Fibroblast of villous mesenchyme (primary cell): ENCODE measurements around the gene PEX11A. TPM values are rescaled to one million over a fixed set of nuclear protein-coding genes. Genes with fewer than 3 reads are reported as not detected.

Experiments used
- DNase-seq: peaks from one replicate; pipeline ENCODE4 v3.0.0-alpha.2; 2010; ENCODE audit warnings: low read depth
- H3K4me3 ChIP-seq: 2 replicates; pipeline ENCODE4 v1.5.1; 2011; ENCODE audit warnings: low read depth, mild to moderate bottlenecking, low read length
- CTCF ChIP-seq: IDR thresholded peaks from 2 replicates; pipeline ENCODE4 v1.5.1; 2012; ENCODE audit warnings: low read depth, mild to moderate bottlenecking, low read length; ENCODE audit not compliant: insufficient read depth
- total RNA-seq: library from RNA; depleted of rRNA; stranded (reverse); fragments of >200 nt; gene quantifications from 2 replicates; pipeline ENCODE4 v1.2.3, GENCODE V29; 2012

The PEX11A gene
- total RNA-seq, 1 donor, result 8.2 TPM

DNA sequence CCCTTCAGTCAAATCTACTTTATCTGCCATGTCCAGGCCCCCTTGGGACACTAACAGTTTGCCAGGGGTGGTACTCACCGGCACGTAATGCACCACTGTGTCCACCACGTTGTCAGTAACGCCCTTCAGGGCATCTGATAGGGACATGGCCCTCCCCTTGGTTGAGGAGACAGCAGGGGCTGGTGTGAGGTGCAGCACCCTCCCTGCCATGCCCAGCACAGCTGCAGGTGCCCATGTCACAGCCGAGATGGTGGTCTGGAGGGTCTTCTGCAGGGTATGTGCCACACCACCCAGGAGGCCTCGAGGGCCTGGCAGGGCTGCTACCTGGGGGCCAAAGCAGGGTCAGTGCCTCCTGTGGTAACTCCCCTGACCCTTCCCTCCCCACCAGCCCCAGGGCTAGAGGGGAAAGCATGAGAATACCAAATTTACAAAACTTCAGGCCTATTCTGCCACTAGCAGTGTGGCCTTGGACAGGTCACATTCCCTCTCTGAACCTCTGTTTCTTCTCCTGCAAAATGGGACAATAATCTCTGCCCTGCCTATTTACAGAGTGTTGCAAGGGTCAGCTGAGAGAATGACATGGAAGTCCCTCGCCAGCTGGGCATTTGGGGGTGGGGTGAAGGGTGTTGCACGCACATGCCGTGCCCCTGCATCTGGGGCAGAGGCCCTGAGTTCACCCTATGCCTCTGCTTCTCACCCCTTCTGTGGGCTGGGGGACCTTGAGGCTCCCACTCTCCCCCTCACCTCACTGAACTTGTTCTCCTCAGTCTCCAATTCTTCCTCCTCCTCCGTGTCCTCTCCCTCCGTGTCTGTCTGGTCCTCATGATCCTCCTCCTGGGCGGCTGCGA lies 23.5 kb downstream of the PEX11A start:
- no peak for DNase-seq
- TF ChIP-seq CTCF, result no peak
- H3K4me3 ChIP-seq, result no peak overlapping the region

DNA sequence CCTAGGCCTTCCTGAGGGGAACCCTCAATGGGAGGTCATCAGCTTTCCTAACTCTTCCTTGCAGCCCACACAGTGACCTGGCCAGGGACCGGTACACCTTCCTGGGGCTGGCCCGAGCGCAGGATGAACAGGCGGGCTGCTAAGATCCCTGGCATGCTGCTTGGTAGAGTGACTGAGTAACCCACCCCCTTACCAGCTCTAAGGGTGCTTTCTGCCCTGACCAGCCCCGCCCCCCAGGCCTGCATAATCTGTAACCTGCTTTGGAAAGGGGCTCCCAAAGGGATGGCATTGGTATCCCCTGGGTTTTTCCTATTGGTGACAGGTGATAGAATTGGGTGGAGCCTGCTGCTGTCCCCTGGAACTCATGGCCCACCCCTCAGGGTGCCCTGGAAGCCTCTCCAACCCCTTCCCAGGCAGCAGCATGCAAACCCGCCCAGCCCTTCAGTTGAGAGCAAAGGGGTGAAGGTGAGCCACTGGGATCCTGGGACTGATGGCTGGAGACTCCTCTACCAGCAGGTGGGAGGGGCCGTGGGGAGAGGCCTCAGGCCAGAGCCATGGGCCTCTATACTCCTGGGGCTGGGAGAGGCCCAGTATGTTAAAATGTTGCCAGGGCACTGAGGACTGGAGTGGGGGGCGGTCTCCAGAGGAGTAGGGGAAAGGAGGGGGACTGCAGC lies 24.2 kb downstream of the PEX11A start:
- no peak for TF ChIP-seq CTCF
- H3K4me3 ChIP-seq, result no peak overlapping the region
- DNase-seq, result no peak

- DNase-seq, result peak; percentile 78
- peak overlapping the region; percentile 40 for H3K4me3 ChIP-seq
- no peak for TF ChIP-seq CTCF
Measured at GRCh38 chr15:89665449-89666181, 24.9 kb downstream of the PEX11A start.

GRCh38 chr15:89664441-89665350 lies 25.9 kb downstream of the PEX11A start:
- peak overlapping the region; percentile 40 for H3K4me3 ChIP-seq
- DNase-seq, result no peak
- no peak for TF ChIP-seq CTCF

DNA sequence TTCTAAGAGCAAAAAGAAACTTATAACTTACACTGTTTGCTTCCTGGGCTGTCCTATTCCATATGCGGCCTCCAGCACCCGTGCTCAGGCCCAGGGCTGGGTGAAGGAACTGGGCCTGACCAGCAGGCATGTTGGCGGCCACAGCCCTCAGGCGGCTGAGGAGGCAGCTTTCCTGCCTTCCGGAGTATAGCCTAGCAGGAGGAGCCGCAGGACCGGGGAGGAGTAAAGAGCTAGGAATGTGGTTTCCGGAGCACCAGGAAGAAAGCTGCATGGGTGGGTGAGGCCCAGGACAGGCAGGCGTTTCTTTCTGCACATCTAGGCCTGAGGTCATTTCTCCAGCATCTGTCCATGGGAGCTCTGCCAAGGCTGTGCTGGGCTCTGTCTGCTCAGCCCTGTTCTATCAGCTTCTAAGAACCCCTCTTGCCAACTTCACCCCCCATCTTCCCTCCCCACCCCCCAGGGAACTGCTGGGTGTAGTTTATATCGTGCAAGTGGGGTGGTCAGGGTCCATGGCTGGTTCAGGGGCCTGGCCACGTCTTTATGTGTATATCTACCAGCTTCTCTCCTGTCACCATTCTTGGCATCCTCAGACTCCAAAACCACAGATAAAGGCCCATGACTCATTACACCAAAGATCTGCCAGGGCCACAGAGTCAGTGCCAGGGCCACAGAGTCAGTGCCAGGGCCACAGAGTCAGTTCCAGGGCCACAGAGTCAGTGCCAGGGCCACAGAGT lies 27.5 kb downstream of the PEX11A start:
- peak overlapping the region; percentile 38 for H3K4me3 ChIP-seq
- DNase-seq, result peak; percentile 90

More for the DNA sequence above, 27.5 kb downstream of the PEX11A start:
- TF ChIP-seq CTCF, result peak; percentile 12
